HK-2 (cell line): ENCODE measurements around the gene YES1.
A peak's percentile ranks its signal among the peaks of the same experiment; 100 is the strongest.

ENCODE experiments used
- DNase-seq: peaks from one replicate; pipeline ENCODE4 v3.0.0-alpha.2; 2018; ENCODE audit not compliant: unreplicated experiment

Gene YES1

DNA sequence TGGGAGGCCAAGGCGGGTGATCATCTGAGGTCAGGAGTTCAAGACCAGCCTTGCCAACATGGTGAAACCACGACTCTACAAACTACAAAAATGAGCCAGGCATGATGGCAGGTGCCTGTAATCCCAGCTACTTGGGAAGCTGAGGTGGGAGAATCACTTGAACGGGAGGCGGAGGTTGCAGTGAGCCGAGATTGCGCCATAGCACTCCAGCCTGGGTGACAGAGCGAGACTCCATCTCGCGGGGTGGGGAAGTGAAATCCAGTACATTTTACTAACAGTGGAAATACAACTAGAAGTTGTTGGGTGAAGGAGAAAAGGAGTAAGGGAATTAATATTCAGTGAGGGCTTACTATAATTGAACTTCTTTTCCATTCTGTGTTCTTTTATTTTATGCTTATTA is 86.4 kb downstream of the YES1 start:
- DNase-seq: no peak

DNA sequence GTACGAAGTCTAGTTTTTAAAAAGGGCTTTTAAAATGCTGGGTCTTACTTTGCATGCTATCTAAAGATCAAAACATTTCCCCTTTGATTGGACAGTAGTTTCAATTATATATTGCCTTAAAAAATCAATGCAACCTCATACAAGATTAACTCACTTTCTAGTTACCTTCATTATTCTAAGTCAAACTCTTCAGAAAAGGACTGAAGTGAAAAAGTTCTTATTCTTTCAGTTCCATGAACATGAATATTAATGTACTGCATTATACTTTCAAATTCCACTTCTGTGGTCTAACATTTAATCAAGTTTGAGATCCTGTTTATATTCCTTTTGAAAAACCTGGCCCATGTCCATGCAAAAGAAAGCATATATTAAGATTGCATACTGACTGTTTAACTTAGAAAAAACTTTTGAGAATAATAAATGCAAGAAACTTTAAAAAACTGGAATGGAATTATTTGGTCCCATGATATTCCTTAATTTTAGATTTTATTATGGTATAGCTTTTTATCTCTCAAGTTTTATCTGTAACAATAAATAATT is 88.4 kb downstream of the YES1 start:
- DNase-seq: no peak

- DNase-seq: no peak
Measured at GRCh38 chr18:717003-717402, 95.0 kb downstream of the YES1 start.

DNA sequence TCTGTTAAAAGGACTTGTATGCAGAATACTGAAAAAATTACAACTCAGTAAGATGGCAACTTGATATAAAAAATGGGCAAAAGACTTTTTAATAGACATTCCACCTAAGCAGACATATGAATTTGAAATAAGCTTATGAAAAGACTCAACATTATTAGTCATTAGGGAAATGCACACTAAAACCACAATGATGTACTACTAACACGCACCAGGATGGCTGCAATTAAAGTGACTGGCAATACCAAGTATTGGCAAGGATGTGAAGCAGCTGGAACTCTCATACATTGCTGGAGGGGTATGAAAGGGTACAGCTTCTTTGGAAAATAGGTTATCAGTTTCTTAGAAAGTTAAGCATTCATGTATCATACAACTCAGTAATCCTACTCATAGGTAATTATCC is 96.4 kb downstream of the YES1 start:
- DNase-seq: no peak

DNA sequence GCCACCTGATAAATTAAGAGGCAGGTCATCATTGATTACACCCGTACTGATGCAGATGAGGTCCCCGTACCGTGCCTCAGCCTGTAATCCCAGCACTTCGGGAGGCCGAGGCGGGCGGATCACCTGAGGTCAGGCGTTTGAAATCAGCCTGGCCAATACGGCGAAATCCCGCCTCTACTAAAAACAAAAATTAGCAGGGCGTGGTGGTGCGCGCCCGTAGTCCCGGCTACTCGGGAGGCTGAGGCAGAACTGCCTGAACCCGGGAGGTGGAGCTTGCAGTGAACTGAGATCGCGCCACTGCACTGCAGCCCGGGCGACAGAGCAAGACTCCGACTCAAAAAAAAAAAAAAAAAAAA is 98.9 kb downstream of the YES1 start:
- no peak for DNase-seq

DNA sequence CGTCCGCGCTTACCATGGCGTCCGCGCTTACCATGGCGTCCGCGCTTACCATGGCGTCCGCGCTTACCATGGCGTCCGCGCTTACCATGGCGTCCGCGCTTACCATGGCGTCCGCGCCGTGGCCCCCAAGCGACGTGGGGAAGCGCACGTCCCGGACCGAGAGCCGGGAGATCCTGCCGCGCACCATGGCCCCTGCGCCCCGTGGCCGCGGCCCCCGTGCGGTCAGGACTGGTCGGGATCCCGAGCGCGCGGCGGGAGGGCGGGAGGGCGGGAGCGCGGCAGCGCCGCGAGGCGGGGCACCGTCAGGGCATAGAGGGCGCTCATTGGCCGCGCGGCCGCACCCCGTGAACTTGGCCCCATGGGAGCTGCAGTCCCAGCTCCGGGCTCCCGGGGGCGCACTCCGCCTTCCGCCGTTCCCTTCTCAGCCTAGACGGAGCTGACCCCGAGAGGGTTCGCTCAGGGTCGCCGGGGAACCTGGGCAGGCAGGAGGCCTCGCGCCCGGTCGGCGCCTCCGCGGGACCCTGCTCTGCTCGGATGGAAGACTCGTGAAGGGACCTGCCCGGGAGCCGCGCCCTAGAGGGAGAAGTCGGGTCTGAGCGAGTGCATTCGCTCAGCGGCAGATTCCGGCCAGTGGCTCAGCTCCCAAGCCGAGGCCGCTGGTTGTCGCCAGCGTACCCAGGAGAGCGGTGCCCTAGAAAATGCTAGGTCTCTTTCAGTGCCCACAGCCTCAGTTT is 99.5 kb downstream of the YES1 start, which contains the start of gene ENOSF1:
TSS of gene ENOSF1 (minus strand) at position 230 of the 734 bp plus-strand sequence. CDS start at position 187, 43 bp downstream.
- peak; percentile 57 for DNase-seq

DNA sequence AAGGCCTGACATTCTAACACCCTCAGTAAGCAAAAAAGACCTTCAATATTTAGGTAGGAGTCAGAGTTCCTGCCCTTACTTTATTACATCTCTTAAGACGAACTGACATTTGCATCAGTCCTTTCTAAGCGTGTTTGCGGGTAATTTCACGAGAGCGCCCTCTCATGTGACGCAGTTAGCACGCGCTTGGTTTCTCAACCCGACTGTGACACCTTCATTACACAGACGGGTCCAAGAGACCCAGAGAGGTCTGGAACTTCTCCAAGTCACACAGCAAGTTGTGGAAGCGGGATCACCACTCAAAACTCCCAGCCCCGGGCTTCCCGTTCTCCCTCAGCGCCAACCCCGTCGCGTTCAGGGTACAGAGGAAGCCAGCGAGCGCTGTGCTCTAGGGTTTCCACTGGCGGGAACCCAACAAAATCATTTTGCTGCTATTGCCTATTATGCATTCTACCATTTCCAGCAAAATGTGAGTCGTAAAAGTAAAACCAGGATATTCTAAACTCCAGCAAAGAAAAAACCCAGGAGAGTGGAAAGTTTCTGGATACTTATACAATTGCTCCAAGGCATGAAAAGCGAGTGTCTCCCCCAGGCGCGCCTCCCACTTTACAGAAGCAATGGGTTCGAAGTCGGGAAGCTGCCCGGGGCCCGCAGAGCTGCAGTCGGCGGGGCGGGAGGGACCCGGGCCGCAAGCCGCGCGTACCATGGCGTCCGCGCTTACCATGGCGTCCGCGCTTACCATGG is 100.2 kb downstream of the YES1 start:
- peak; percentile 51 for DNase-seq

DNA sequence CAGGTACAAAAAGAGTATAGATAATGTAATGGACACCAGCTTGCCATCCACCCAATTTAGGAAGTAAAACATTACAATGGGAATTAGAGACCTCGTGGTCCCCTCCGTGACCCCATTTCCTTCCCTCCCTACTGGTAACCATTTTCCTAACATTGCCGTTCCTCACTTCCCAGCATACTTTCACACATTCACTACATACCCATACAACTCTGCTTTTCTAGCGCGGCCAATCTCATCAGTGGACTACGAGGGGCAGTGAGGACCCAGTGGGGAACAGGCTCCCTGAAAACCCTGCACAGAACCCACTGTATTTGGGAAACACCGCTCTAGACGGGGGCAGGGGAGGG is 100.8 kb downstream of the YES1 start:
- no peak for DNase-seq

DNA sequence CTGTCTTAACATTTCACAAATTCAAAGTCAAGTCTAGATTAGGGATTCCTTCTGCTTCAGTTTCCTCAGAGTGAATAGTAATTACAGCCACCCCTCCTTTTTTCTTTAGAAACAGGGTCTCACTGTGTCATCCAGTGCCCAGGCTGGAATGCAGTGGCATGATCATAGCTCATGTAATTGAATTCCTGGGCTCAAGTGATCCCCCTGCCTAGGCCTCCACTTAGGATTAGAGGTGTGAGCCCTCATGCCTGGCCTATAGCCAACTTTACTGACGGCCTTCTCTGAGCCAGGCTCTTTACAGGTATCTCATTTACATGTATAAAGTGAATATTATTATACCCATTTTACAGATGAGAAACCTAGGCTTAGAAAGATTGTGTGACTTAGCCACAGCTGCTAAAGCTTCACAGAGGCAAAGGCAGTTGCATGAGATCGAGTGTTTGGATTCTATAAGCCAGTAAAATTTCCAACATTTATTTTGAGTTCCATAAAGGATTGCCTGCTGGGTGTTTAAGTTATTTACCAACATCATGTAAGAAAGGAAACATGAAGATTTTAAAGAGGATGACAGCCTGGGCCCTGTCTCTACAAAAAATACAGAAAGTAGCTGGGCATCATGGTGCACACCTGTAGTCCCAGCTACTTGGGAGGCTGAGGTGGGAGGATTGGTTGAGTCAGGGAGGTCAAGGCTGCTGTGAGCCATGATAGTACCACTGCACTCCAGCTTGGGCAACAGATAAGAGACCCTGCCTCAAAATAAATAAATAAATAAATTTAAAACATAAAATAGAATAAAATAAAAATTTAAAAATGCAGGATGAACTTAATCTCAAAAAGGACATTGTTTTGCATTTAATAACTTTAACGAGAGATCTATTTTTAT is 101.4 kb downstream of the YES1 start:
- peak; percentile 22 for DNase-seq

- DNase-seq: no peak
Measured at GRCh38 chr18:709771-710170, 102.3 kb downstream of the YES1 start.

DNA sequence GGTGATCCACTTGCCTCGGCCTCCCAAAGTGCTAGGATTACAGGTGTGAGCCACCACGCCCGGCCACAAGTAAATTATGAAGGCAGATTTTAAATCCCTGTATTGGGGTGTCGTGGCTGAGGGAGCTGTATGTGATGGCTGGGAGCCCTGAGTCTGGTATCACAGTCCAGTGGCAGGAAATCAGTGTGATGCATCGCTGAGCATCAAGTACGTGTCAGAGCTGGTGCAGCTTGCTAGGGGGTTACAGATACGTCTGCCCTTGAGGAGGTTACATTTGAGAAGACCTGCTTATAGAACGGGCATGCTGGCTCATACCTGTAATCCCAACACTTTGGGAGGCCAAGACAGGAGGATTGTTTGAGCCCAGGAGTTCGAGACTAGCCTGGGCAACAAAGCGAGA is 103.9 kb downstream of the YES1 start:
- no peak for DNase-seq

DNA sequence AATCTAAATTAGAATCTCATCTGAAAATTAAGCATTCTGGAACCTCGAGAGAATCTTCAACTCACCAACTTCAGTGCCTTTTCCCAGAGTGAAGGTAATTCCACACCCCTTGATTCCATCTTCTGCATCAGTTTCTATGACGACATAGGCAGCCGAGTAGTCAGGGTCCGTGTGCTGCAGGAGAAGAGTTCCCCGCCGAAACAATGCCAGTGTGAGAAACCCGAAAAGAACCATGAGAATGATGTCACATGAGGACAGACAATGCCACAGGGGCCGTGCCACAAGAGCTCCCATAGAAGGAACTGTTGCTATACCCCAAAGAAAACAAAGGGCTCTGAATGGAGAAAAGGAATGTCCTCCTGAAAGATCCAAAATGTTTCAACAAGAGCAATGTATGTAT is 105.6 kb downstream of the YES1 start:
- no peak for DNase-seq

DNA sequence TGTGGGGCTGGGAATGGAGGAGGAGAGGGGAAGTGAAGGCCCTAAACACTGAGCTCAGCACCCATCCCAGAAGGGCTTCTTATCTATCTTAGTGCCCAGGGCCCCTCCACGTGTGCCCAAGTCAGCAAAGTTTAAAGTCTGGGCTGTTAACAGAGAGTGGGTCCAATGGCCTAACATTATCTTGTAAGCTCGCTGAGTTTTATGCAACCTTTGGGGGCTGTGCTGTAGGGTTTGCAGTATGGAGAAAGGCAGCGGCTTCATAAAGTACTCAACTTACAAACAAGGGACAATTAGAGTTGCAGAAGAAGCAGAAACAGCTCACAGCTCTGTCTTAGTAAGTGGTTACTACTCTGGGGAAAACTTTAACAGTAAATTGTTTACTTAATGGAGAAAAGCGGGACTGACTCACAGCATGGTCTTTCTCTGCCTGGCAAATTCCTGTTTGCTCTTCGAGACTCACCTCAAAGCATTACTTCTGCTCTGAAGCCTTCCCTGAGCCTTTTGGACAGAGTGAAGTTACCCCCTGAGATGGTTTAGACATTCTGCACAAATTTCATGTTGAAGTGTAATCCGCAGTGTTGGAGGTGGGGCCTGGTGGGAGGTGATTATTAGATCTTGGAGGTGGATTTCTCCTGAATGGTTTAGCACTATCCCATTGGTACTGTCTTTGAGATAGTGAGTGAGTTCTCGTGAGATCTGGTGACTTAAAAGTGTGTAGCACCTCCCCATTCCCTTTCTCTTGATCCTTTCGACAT is 108.7 kb downstream of the YES1 start:
- DNase-seq: peak; percentile 58

- no peak for DNase-seq
Measured at GRCh38 chr18:697800-698199, 114.2 kb downstream of the YES1 start.

DNA sequence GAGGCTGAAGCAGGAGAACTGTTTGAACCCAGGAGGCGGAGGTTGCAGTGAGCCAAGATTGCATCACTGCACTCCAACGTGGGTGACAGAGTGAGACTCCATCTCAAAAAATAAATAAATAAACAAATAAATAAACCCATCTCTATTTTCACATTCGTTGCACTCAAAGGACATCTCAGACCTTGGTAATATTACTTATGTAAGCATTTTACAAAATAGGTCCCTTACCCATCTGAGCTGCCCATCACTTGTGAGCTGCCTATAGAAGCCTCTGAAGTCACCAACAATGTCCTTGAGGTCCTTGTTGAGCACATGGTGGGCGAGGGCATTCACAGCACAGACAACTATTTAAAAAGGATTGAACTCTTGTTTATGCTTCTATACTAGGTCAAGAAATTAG is 115.0 kb downstream of the YES1 start:
- DNase-seq: no peak

DNA sequence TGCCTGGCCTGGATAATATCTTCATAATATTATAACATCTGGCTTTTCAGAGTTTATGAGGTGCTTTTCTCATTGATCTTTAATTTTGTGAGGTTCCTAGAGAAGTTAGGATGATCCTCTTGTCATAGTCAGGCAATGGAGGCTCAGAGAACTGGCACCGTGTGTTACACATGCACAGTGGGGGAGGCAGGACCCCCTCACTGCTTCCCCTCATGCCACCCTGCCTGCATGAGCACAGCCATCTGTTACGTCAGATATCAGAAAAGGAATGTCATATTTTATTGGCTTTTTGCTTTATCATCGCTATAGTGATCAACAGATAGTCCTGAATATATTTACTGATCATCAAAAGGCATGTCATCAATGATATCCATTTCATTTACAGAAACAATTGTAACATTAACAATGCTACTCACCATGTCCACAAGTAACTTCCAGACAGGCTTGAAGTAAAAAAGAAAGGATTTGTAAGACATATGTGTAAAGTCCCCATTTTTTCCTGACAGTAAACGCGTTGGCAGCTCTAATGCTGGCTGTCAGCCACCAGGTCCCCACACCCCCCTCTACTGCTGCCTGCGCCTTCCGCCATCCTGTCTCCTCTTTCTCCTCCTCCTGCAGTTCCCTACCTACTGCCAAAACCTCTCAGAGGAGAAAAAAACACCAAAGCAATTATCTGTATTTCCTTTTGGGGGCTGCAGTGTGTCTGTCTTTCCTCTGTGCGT is 118.4 kb downstream of the YES1 start:
- DNase-seq: no peak

- DNase-seq: no peak
Measured at GRCh38 chr18:692824-693223, 119.2 kb downstream of the YES1 start.

DNA sequence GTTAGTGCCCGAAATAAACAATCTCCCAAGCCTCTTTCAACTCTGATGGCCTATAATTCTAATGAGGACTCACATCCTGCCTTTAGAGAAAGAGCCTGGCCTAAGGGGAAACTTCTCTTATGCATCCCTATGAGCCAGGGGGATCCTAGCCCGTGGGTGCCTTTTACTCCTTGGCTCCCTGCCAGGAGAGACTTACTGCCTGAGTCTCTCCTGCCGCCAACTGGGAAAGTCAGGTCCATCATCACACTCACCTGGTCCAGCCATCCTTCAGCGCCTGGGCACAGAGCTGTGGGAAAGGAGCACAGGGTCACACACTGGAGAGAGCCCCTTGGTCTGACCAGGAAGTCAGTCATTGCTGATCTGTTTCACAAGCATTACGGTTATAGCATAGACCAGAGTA is 123.7 kb downstream of the YES1 start:
- no peak for DNase-seq

- DNase-seq: no peak
Measured at GRCh38 chr18:686339-687111, 125.5 kb downstream of the YES1 start.

DNA sequence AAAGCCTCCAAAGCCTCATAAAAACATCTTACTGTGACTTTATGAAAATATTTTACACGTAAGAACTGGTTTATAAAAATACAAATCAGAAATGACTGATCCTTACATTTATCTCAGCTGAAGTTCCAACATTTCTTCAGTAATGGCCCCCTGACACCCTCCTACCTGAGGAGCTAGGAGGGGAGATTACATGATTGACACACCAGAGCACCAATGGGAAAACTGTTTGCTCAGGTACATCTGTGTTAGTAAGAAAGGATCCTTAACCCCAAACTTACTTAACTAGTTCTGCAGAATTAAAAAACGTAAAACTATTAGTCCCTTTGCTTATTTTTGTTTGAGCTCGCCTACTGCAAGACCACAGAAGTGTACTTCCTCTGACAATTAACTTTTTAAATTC is 126.6 kb downstream of the YES1 start:
- DNase-seq: no peak
